GM23338 (cell line): ENCODE data around the gene DAP3. TPM values are rescaled to one million over a fixed set of nuclear protein-coding genes. Genes with fewer than 3 reads are reported as not detected.
"Not testable (repeated sequence)": the region's sequence is repeated elsewhere in the genome, so short reads cannot be mapped to it uniquely, and the experiment has no call there.

ENCODE experiments used
- ATAC-seq: fragments of 200-7000 bp; cut with Tn5 transposase; 3 replicates; pipeline ENCODE4 v1.9.1; 2020
- DNase-seq: peaks from one replicate; pipeline ENCODE4 v3.0.0-alpha.2; 2015; ENCODE audit warnings: low spot score
- H2AFZ ChIP-seq: fragments of 200-600 bp; sonication (generic); 2 replicates; pipeline ENCODE4 v1.8.0; 2016; ENCODE audit warnings: antibody characterized with exemption, mild to moderate bottlenecking, moderate library complexity
- H3F3A ChIP-seq: fragments of 200-600 bp; sonication (generic); replicated peaks from 2 replicates; pipeline ENCODE4 v1.8.0; 2017; ENCODE audit warnings: antibody characterized with exemption, mixed run types, low read depth
- H3K27ac ChIP-seq: fragments of 200-600 bp; sonication (generic); 2 replicates; pipeline ENCODE4 v1.6.1; 2016; ENCODE audit warnings: low read depth
- H3K27me3 ChIP-seq: fragments of 200-600 bp; sonication (generic); 2 replicates; pipeline ENCODE4 v1.8.0; 2016; ENCODE audit warnings: mild to moderate bottlenecking, mixed run types, moderate library complexity; ENCODE audit not compliant: insufficient read depth
- H3K36me3 ChIP-seq: fragments of 200-600 bp; sonication (generic); 2 replicates; pipeline ENCODE4 v1.8.0; 2016; ENCODE audit warnings: mild to moderate bottlenecking; ENCODE audit not compliant: insufficient read depth
- H3K4me1 ChIP-seq: fragments of 200-600 bp; sonication (generic); 2 replicates; pipeline ENCODE4 v1.8.0; 2016; ENCODE audit warnings: mild to moderate bottlenecking, moderate library complexity; ENCODE audit not compliant: insufficient read depth
- H3K4me2 ChIP-seq: fragments of 200-600 bp; sonication (generic); 2 replicates; pipeline ENCODE4 v1.7.1; 2017; ENCODE audit warnings: mixed run types
- H3K4me3 ChIP-seq: fragments of 200-600 bp; sonication (generic); 2 replicates; pipeline ENCODE4 v1.6.1; 2016; ENCODE audit warnings: mixed run types
- H3K79me2 ChIP-seq: fragments of 200-600 bp; sonication (generic); replicated peaks from 2 replicates; pipeline ENCODE4 v1.8.0; 2017; ENCODE audit warnings: mild to moderate bottlenecking; ENCODE audit not compliant: insufficient read depth
- H3K9me2 ChIP-seq: fragments of 200-600 bp; sonication (generic); 2 replicates; pipeline ENCODE4 v1.8.0; 2017; ENCODE audit not compliant: insufficient read depth
- H4K20me1 ChIP-seq: fragments of 200-600 bp; sonication (generic); replicated peaks from 2 replicates; pipeline ENCODE4 v1.8.0; 2017; ENCODE audit warnings: mild to moderate bottlenecking; ENCODE audit not compliant: insufficient read depth
- H3K27ac Mint-ChIP-seq: 2 replicates; pipeline ENCODE4 v1.8.0; 2020; ENCODE audit warnings: inconsistent platforms, mild to moderate bottlenecking, moderate library complexity, mixed read lengths
- H3K27me3 Mint-ChIP-seq: 3 replicates; pipeline ENCODE4 v1.8.0; 2022; ENCODE audit warnings: low read depth, mild to moderate bottlenecking, moderate library complexity, mixed read lengths, inconsistent platforms; ENCODE audit not compliant: insufficient read depth, poor library complexity
- H3K36me3 Mint-ChIP-seq: 3 replicates; pipeline ENCODE4 v1.8.0; 2021; ENCODE audit warnings: low read depth, mild to moderate bottlenecking, inconsistent platforms, moderate library complexity, mixed read lengths
- H3K4me1 Mint-ChIP-seq: 3 replicates; pipeline ENCODE4 v1.8.0; 2020; ENCODE audit warnings: mild to moderate bottlenecking, inconsistent platforms, mixed read lengths
- H3K4me3 Mint-ChIP-seq: 3 replicates; pipeline ENCODE4 v1.8.0; 2021; ENCODE audit warnings: moderate library complexity, mild to moderate bottlenecking, inconsistent platforms, mixed read lengths
- H3K9me3 Mint-ChIP-seq: 3 replicates; pipeline ENCODE4 v1.8.0; 2020; ENCODE audit warnings: moderate library complexity, mild to moderate bottlenecking, inconsistent platforms, mixed read lengths
- CREB1 ChIP-seq: fragments of 250-450 bp; sonication (Bioruptor Pico); IDR thresholded peaks from 2 replicates; pipeline ENCODE4 v1.5.0; 2020; ENCODE audit warnings: low read depth, mild to moderate bottlenecking, moderate library complexity
- CTCF ChIP-seq, 2 experiments: fragments of 200-600 bp in 1 of 2; sonication (generic) in 1 of 2; conservative IDR thresholded peaks; 2 replicates each; pipeline versions ENCODE4 v1.5.1 to v1.6.1; 2016 to 2017; ENCODE audit warnings: antibody characterized with exemption in 2 of 2, low read depth in 2 of 2, mild to moderate bottlenecking in 2 of 2, moderate library complexity in 1 of 2
- ETS1 ChIP-seq: IDR thresholded peaks from 2 replicates; pipeline ENCODE4 v1.6.1; 2016; ENCODE audit warnings: antibody characterized with exemption
- ZNF462 ChIP-seq: fragments of 250-450 bp; sonication (Bioruptor Pico); IDR thresholded peaks from 2 replicates; pipeline ENCODE4 v1.5.0; 2020; ENCODE audit warnings: mild to moderate bottlenecking, moderate library complexity
- polyA plus RNA-seq: library from polyadenylated mRNA; unstranded; fragments of >200 nt; fragmentation: Nextera tagmentation; extraction: Ambion mirVana; gene quantifications from 2 replicates; pipeline ENCODE4 v1.2.1, GENCODE V29; 2016
- total RNA-seq: library from RNA; depleted of rRNA; stranded (reverse); fragments of >200 nt; shearing (Covaris generic); gene quantifications from 2 replicates; pipeline ENCODE4 v1.2.3, GENCODE V29; 2014

Gene DAP3
- total and polyA plus RNA-seq, 2 experiments from 2014 or later: 89.8 to 90.1 TPM

GRCh38 chr1:155698382-155699038 lies 9.6 kb downstream of the DAP3 start (continued):
- TF ChIP-seq ETS1 (no peak), CTCF (conservative IDR thresholded peaks at IDR 0.05; ENCODE audit: low read depth in 2 of 2) (no peak), CREB1 (no peak), ZNF462 (CRISPR knock-in tag) (no peak)

- not testable (repeated sequence) for H3K27me3 ChIP-seq, H3K36me3 ChIP-seq, H4K20me1 ChIP-seq, H3K4me3 ChIP-seq, H3F3A ChIP-seq, H2AFZ ChIP-seq, H3K9me2 ChIP-seq, H3K27me3 Mint-ChIP-seq, H3K4me2 ChIP-seq, H3K4me3 Mint-ChIP-seq
- peak overlapping the region; percentile 68 for H3K27ac Mint-ChIP-seq
- Histone ChIP-seq H3K4me1 (peaks cover 25% of the 10 kb centered on the region), H3K27ac (peak overlapping the region; percentile 80), H3K79me2 (peaks cover 91% of the 10 kb centered on the region)
- H3K4me1 Mint-ChIP-seq: peaks cover 36% of the 10 kb centered on the region
- peaks cover 21% of the 10 kb centered on the region for H3K9me3 Mint-ChIP-seq
- ATAC-seq (peak; percentile 29; the same call in 1 of the 3 replicates), DNase-seq (peak; percentile 29)
- peaks cover 36% of the 10 kb centered on the region for H3K36me3 Mint-ChIP-seq
Measured at GRCh38 chr1:155699062-155699461, 10.2 kb downstream of the DAP3 start.

GRCh38 chr1:155701675-155702074 lies 12.8 kb downstream of the DAP3 start:
- H3K27ac ChIP-seq, H2AFZ ChIP-seq, H3K4me2 ChIP-seq, H3K36me3 ChIP-seq, H3K27me3 ChIP-seq, H3K27me3 Mint-ChIP-seq, H3K27ac Mint-ChIP-seq, H3K9me2 ChIP-seq, H3K4me3 ChIP-seq, DNase-seq, ATAC-seq, H3F3A ChIP-seq, H3K4me3 Mint-ChIP-seq, H4K20me1 ChIP-seq: not testable (repeated sequence)
- peaks cover 35% of the 10 kb centered on the region for H3K36me3 Mint-ChIP-seq
- Histone ChIP-seq H3K79me2 (peaks cover 90% of the 10 kb centered on the region), H3K4me1 (peaks cover 20% of the 10 kb centered on the region)
- peaks cover 17% of the 10 kb centered on the region for H3K4me1 Mint-ChIP-seq
- peaks cover 21% of the 10 kb centered on the region for H3K9me3 Mint-ChIP-seq
